Measurements from ENCODE around the gene TMEM179. TPM values are rescaled to one million over a fixed set of nuclear protein-coding genes. Genes with fewer than 3 reads are reported as not detected.

The TMEM179 gene
- polyA plus RNA-seq, 1 donor (not counting 4 experiments of a cell fraction or from before 2014, with no cell fraction given) = not detected

GRCh38 chr14:104572024-104572626 lies 32.4 kb downstream of the TMEM179 start:
- no peaks in the 10 kb centered on the region for H3K36me3 ChIP-seq (ENCODE audit: control insufficient read depth in 2 of 2, extremely low read depth in 1 of 2, insufficient read depth in 2 of 2, low read length in 2 of 2)
- H4K20me1 ChIP-seq (ENCODE audit: control insufficient read depth, extremely low read depth, insufficient read depth, low read length) = no peaks in the 10 kb centered on the region
- no peak overlapping the region for H3K4me2 ChIP-seq (ENCODE audit: control insufficient read depth, extremely low read depth, insufficient read depth, low read depth, low read length)
- H3K27me3 ChIP-seq (ENCODE audit: control insufficient read depth, extremely low read depth, insufficient read depth, low read length) = peaks cover 32% of the 10 kb centered on the region
- H2AFZ ChIP-seq (ENCODE audit: control insufficient read depth, low read length) = no peak overlapping the region
- H3K27ac ChIP-seq (ENCODE audit: control insufficient read depth, insufficient read depth, low read length) = no peak overlapping the region
- no peak for DNase-seq (ENCODE audit: low read depth, low spot score)
- H3K9me1 ChIP-seq (ENCODE audit: control insufficient read depth, extremely low read depth, insufficient read depth, low read length) = no peaks in the 10 kb centered on the region
- FAIRE-seq = no peak
- TF ChIP-seq CTCF (optimal IDR thresholded peaks at IDR 0.05 in 1 of 3, IDR thresholded peaks at IDR 0.05 in 1 of 3, conservative IDR thresholded peaks at IDR 0.05 in 1 of 3; ENCODE audit: extremely low read depth in 1 of 3, insufficient read depth in 2 of 3, low read length in 3 of 3) (no peak), EZH2 (IDR thresholded peaks at IDR 0.05; ENCODE audit: low read length) (no peak)
- no peaks in the 10 kb centered on the region for H3K9me3 ChIP-seq (ENCODE audit: control insufficient read depth, low read depth, low read length)
- H3K9ac ChIP-seq (ENCODE audit: control insufficient read depth, extremely low read depth, insufficient read depth, low read length) = no peak overlapping the region
- H3K79me2 ChIP-seq (ENCODE audit: control insufficient read depth, insufficient read depth, low read length) = no peaks in the 10 kb centered on the region
- H3K4me1 ChIP-seq (ENCODE audit: control insufficient read depth, extremely low read depth, insufficient read depth, low read length) = no peaks in the 10 kb centered on the region
- dilution Hi-C loops (cut with MboI; ENCODE audit: extremely low pct_ligation_motif_present, low sequenced_read_pairs) = no loop called here
- H3K4me3 ChIP-seq (ENCODE audit: control insufficient read depth in 2 of 3, extremely low read depth in 1 of 3, insufficient read depth in 2 of 3, low read depth in 1 of 3, low read length in 3 of 3) = no peak overlapping the region

- Histone ChIP-seq H3K27ac (ENCODE audit: control insufficient read depth, insufficient read depth, low read length) (no peak overlapping the region), H3K4me2 (ENCODE audit: control insufficient read depth, extremely low read depth, insufficient read depth, low read depth, low read length) (no peak overlapping the region), H3K9ac (ENCODE audit: control insufficient read depth, extremely low read depth, insufficient read depth, low read length) (no peak overlapping the region), H4K20me1 (ENCODE audit: control insufficient read depth, extremely low read depth, insufficient read depth, low read length) (no peaks in the 10 kb centered on the region), H3K4me1 (ENCODE audit: control insufficient read depth, extremely low read depth, insufficient read depth, low read length) (no peaks in the 10 kb centered on the region), H2AFZ (ENCODE audit: control insufficient read depth, low read length) (no peak overlapping the region), H3K79me2 (ENCODE audit: control insufficient read depth, insufficient read depth, low read length) (no peaks in the 10 kb centered on the region), H3K9me3 (ENCODE audit: control insufficient read depth, low read depth, low read length) (no peaks in the 10 kb centered on the region), H3K36me3 (ENCODE audit: control insufficient read depth in 2 of 2, extremely low read depth in 1 of 2, insufficient read depth in 2 of 2, low read length in 2 of 2) (no peaks in the 10 kb centered on the region), H3K4me3 (ENCODE audit: control insufficient read depth in 2 of 3, extremely low read depth in 1 of 3, insufficient read depth in 2 of 3, low read depth in 1 of 3, low read length in 3 of 3) (no peak overlapping the region), H3K27me3 (ENCODE audit: control insufficient read depth, extremely low read depth, insufficient read depth, low read length) (peaks cover 41% of the 10 kb centered on the region), H3K9me1 (ENCODE audit: control insufficient read depth, extremely low read depth, insufficient read depth, low read length) (no peaks in the 10 kb centered on the region)
- FAIRE-seq = no peak
- no peak for TF ChIP-seq EZH2 (IDR thresholded peaks at IDR 0.05; ENCODE audit: low read length)
- TF ChIP-seq CTCF (optimal IDR thresholded peaks at IDR 0.05 in 1 of 3, IDR thresholded peaks at IDR 0.05 in 1 of 3, conservative IDR thresholded peaks at IDR 0.05 in 1 of 3; ENCODE audit: extremely low read depth in 1 of 3, insufficient read depth in 2 of 3, low read length in 3 of 3) = no peak
- DNase-seq (ENCODE audit: low read depth, low spot score) = no peak
- dilution Hi-C loops (cut with MboI; ENCODE audit: extremely low pct_ligation_motif_present, low sequenced_read_pairs) = no loop called here
Measured at GRCh38 chr14:104571246-104571645, 33.3 kb downstream of the TMEM179 start.
